HG02642 (cell line): ENCODE data around the gene CAMK2N2.

ENCODE experiments used
- ATAC-seq: cut with Tn5 transposase; IDR thresholded peaks from one replicate; pipeline ENCODE4 v1.9.1; 2021; ENCODE audit warnings: mild to moderate bottlenecking; ENCODE audit not compliant: unreplicated experiment, poor library complexity

The CAMK2N2 gene

GRCh38 chr3:184228376-184229137 lies 32.8 kb downstream of the CAMK2N2 start:
- ATAC-seq: no peak

- no peak for ATAC-seq
Observed at GRCh38 chr3:184227481-184227935, 33.8 kb downstream of the CAMK2N2 start.

GRCh38 chr3:184223946-184224345 lies 37.4 kb downstream of the CAMK2N2 start:
- no peak for ATAC-seq

GRCh38 chr3:184222521-184222920 lies 38.8 kb downstream of the CAMK2N2 start:
- ATAC-seq: no peak

- ATAC-seq: no peak
Observed at GRCh38 chr3:184218814-184219213, 42.5 kb downstream of the CAMK2N2 start.

GRCh38 chr3:184211718-184212117 lies 49.6 kb downstream of the CAMK2N2 start:
- ATAC-seq: no peak

- ATAC-seq: no peak
Observed at GRCh38 chr3:184211297-184211696, 50.1 kb downstream of the CAMK2N2 start.
